Kidney tubule cell (primary cell): Measurements from ENCODE around the gene SSBP4.
"Not testable (repeated sequence)": the region's sequence is repeated elsewhere in the genome, so short reads cannot be mapped to it uniquely, and the experiment has no call there.

ENCODE experiments used
- DNase-seq: peaks from one replicate; pipeline ENCODE4 v3.0.0-alpha.2; 2018; ENCODE audit warnings: low spot score

The SSBP4 gene

DNA sequence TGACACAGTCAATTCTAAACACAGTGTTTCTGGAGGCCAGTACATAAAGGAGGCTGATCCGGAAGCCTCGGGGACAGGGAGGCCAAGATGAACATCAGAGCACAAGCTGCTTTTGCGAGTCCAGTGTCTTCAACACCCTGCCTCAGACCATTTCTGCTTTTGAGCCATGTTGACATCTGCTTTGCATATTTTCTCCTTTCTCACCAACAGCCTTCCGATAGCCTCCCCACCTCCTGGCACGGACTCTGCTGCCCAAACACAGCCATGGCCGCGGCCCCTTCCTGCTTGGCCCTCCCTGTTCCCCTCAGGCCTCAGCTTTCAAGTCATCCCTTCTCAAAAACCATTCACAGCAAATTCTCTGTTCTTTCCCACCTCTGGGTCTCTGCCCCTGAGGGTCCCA lies 25.4 kb upstream of the SSBP4 start:
- no peak for DNase-seq

DNA sequence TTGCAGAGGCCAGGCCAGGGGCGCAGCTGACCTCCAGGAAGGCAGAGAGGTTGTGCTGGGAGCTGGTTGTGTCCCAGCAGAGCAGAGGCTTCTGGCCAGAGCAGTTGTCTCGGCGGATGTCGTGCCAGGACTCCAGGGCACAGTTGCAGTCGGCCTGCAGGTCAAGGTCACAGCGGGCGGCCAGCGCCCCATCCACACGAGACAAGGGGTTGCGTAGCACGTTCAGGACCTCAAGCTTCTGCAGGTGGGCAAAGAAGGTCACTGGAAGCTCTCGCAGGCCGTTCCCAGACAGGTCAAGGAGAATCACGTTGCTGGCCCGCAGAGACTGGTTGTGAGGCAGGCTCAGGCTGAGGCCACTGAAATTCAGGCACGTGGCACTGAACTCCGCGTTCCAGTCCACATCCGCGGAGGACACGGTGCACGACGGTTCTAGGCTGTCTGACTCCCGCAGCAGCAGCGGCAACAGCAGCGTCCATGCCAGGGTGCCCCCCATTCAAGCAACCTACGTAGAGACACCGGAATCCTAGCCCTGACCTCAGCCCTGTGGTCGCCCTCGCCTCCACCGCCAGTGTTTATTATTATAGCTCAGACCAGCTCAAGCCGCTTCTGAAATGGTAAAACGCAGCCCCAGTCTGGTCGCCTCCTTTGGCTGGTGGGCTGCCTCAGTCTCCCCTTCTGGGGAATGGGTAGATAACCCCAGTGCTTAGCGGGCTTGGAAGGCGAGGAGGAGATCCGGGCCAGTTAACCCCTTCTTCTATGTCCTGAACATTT lies 22.5 kb upstream of the SSBP4 start:
- DNase-seq, result no peak

DNA sequence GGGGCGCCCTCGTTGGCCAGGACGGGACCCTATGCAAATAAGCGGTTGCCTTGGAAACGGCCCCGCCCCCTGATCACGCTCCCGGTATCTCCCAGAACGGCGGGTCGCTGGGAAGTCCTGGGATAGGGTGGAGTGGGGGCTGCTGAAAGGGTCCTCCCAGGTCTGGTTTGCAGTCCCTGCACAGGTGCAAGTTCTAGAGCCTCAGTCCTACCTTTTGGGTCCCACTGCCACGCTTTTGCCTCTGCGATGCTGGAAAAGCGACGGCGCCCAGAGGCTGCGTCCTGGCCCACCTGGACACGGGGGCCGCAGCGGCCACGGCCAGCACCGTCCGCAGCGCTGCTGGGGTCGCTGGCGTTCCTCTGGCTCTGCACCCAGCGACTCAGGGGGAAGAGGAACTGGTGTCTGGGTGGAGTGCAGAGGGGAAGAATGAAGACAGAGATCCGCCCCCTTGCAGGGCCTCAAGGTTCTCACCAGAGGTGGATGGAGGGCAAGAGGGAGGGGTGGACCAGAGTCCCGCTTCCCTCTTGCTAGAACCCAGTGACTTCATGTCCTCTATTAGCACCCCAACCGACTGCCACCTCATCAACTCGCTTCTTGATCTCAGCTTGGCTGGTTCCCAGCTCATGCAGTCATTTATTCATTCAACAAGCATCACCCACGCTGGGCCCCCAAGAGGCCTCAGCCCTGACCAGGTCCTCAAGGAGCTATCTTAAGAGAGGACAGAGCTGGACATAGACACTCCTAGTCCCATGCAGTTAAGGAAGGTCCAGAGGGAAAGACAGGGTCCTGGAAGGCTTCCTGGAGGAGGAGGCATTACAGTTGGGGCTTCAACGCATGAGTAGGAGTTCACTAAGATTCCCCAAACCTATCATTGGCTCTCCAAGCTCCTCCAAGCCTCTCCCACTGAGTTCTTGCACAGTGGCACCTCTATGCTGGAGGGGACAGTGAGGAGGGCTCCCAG lies 21.7 kb upstream of the SSBP4 start, which contains the start of gene LRRC25:
Gene LRRC25 (minus strand): TSS at position 381 of the 961 bp plus-strand sequence. CDS start 659 bp downstream, outside the sequence.
- no peak for DNase-seq

DNA sequence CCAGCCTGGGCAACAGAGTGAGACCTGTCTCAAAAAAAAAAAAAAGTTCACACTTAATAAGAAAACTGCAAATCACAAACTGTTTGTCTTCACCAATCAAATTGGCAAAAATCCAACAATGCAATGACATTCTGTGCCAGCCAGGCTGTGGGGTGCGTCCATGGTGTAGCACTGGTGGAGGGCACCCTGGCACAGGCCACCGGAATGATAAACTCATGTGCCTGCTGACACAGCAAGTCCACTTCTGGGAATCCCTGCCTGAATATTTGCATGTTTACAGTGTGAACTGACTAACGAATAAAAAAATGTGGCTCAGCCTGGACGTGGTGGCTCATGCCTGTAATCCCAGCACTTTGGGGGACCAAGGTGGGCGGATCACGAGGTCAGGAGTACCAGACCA lies 20.2 kb upstream of the SSBP4 start:
- peak; percentile 78 for DNase-seq

DNA sequence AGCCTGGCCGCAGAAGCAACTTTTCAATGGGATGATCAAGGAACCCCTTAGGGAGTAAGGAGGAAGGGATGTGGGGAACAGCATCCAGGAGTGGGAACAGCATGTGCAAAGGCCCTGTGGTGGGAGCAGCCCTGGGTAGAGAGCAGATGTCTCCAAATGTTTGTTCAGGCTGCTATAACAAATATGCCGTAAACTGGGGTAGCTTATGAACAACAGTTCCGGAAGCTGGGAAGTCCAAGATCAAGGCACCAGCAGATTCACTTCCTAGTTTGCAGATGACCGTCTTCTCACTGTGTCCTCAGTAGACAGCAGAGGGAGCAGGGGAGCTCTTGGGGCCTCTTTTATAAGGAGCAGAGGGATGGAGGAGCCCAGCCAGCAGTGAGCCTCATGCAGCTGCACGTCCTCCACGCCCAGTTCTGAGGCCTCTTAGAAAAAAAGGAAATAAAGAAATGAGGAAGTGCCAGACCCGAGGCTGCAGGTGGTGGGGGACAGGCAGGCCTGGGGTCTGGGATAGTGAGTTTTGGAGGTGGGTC lies 17.6 kb upstream of the SSBP4 start:
- DNase-seq, result peak; percentile 90

DNA sequence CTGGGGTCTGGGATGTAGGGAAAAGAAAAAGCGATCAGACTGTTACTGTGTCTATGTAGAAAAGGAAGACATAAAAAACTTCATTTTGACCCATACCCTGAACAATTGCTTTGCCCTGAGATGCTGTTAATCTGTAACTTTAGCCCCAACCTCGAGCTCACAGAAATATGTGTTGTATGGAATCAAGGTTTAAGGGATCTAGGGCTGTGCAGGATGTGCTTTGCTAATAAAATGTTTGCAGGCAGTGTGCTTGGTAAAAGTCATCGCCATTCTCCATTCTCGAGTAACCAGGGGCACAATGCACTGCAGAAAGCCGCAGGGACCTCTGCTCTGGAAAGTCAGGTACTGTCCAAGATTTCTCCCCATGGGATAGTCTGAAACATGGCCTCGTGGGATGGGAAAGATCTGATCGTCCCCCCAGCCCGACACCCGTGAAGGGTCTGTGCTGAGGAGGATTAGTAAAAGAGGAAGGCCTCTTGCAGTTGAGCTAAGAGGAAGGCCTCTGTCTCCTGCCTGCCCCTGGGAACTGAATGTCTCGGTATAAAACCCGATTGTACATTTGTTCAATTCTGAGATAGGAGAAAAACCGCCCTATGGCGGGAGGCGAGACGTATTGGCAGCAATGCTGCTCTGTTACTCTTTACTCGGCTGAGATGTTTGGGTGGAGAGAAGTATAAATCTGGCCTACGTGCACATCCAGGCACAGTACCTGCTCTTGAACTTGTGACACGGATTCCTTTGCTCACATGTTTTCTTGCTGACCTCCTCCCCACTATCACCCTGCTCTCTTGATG lies 16.5 kb upstream of the SSBP4 start:
- peak; percentile 41 for DNase-seq

DNA sequence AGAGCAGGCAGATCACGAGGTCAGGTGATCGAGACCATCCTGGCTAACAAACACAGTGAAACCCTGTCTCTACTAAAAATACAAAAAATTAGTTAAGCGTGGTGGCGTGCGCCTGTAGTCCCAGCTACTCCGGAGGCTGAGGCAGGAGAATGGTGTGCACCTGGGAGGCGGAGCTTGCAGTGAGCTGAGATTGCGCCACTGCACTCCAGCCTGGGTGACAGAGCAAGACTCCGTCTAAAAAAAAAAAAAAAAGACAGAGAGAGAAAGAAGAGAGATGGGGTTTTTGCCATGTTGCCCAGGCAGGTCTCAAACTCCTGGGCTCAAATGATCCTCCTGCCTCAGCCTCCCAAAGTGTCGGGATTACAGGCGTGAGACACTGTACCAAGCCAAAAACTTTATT lies 13.4 kb upstream of the SSBP4 start:
- not testable (repeated sequence) for DNase-seq

DNA sequence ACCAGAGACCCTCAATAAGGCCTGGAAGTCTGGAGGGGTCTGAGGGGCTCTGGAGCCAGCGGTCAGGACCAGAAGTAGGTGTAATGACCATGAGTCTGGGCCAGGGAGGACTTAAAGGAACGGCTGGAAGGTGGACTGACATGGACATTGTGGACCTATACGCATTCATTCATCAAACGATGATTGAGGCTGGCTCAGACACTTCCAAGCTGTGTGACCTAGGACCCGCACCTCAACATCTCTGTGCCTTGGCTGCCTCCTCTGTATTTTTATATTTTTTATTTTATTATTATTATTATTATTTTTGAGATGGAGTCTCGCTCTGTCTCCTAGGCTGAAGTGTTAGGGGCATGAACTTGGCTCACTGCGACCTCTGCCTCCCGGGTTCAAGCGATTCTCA lies 12.4 kb upstream of the SSBP4 start:
- no peak for DNase-seq

DNA sequence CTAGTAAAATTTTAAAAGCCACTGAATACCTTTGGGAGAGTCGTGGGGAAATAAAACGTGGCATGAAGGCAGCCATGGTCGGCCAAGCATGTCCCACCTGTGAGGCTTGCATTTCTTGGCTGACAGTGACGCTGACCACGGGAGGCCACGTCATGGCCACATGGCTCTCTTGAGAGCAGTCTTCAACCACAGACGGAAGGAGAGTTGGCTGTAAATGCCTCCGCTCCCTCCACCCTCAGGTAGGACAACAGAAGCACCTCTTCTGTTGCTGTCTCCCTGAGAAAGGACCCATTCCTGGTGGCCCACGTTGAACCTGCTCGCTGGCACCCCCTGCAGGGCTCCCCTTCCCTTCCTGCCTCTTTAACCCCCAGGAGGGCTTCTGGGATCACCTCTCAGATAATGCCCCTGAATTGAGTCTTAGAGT lies 11.1 kb upstream of the SSBP4 start:
- peak; percentile 98 for DNase-seq

DNA sequence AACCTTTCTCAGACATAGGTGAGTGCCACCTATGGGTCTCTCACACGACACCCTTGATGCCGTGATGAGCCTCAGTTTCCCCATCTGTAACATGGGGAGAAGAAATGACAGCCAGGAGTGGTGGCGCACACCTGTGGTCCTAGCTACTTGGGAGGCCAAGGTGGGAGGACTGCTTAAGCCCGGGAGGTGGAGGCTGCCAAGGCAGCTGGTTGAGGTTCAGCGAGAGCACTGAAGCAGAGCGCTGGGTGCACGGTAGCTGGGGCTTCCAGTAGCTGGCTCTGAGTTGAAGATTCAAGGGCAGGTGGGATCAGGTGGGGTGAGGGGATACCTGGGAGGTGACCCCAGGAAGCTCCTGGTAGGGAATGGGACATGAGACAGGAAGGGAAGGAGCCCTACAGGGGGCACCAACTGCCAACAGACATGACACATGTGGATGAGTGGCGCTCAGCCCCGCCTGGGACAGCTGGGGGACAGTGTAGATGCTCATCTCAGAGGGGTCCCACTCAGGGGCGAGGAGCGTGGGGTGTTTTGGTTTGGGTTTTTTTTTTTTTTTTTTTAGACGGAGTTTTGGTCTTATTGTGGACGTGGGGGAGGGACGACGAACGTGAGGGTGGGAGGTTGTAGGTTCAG lies 6.5 kb upstream of the SSBP4 start:
- DNase-seq, result no peak

DNA sequence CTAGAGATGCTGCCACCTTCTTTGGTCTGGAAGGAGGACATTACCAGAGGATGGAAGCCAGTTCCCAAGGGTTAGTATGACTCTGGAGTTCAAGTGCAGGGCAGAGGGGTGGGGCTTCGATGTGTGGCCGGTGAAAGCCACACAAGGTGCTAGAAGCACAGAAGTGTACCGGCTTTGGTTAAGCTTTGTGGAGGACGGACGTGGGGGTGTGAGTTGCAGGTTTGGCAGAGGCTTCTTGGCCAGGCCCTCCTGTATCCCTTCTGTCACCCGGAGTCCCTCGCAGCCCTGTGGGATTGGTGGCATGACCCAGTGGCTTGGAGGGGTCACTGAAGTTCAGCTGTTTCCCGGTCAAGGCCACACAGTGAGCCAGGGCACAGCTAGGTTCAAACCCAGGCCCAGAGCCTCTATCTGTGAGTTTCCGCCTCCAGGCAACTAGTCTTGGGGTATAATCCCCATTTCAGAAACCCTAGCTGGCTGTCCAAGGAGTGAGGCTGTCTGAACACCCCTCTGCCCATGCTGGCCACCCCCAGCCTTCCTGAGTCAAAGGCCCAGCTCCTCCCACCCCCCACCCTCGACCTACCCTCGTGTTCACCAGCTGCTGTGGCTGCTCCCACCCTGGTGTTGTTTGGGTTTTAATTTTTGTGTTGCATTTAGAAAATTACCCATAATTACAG lies 4.6 kb upstream of the SSBP4 start:
- DNase-seq, result no peak

DNA sequence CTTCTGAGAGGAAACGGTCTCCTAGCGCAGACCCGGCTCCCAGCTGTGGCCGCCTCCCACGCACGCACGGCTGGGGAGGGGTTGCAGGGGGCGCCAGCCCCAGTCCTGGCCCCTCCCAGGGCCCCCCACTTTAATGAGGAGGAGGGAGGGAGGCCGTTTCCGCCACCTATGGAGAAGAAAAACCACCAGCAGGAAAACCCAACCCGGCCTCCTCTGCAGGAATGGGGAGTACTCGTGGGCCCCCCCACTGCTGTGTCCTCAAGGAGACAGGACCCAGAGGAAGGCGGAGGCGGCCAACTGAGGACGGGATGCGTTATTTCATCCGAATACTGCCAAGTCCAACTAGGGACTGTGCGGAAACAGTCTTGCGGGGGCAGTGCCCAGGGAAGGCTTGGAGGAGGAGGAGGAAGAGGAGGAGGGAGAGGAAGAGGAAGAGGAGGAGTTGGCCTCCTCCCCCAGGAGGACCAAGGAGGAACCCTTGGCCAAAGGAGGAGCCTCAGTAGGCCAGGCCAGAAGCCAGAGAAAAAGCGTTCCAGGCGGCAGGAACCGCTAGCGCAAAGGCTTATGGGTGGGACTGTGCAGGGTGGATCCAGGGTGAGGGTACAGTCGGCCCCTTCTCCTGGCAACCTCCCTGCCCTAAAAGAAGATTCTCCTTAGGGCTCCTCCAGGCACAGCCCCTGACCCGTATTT lies 3.9 kb upstream of the SSBP4 start:
- DNase-seq, result no peak

DNA sequence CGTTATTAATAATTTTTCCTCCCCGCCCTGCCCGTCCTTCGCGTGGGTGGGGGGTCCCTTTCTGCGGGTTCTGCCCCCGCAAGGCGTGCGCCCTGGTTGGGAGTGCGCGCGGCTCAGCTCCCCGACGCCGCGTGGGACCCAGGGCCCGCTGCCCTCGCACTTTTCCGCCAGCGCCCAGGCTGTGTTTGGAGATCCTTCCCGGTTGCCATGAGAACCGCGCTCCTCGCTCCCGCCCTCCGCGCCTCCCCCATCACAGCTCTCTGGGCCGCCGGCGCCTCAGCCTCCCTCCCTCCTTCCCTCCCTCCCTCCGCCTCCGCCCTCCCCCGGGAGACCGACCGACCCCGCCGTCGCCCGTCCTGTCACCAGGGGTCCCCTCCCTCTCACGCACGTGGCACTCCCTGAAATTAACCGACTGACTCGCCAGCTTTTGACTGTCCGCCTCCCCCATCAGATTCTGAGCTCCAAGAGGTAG lies 2.4 kb upstream of the SSBP4 start:
- peak; percentile 84 for DNase-seq

DNA sequence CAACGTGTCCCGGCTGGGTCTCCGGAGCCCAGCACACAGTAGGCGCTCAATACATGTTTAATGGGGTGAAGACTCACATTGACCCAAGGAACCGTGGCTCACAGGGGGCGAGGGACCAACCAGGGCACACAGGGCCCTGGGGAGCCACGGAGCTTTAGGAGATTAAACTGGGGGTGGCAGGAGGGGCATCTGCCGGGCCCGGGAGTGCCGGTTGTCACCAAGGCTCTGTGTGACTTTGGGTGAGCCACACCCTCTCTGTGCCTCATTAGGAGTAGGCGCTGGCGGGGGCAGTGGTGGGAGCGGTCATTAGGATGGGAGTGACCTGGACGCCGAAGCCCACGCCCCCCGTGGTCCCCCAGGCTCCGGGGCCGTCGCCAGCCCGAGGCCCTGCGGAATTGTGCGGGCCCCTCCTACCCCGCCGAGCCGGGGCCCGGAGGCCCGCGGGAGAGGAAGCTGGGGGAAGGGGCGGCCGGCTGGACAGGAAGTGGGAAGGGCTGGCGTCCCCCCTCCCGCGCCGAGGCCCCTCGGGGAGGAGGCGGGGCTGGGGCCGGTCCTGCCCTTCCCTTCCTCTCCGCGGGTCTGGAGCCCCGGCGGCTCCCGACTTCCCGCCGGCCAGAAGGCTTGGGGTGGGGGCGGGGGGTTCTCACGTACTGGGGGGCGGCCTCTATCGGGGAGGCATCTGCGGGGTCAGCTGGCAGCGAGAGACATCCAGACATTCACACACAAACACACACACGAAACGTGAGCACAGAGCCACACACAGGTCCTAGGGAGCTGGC lies 1.8 kb upstream of the SSBP4 start:
- peak; percentile 70 for DNase-seq

DNA sequence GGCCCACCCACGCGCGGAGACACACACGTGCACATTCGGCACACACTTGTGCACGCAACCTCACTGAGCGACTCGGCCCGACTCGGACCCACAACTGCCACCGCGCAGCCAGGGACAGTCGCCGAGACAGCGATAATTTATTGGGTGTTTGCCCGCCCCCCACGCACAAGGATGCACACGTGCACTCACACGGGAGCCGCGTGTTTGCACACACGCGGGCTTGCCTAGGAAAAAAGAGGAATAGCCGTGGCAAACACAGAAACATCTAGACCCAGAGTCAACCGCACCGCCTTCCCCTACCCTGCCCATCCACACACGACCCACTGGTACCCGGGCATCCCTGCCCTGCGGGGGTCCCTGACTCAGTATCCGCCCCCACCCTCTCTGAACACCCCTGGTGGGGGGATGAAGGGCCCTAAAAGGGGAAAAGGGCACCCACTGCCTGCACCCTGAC lies 1.1 kb upstream of the SSBP4 start:
- DNase-seq, result no peak

DNA sequence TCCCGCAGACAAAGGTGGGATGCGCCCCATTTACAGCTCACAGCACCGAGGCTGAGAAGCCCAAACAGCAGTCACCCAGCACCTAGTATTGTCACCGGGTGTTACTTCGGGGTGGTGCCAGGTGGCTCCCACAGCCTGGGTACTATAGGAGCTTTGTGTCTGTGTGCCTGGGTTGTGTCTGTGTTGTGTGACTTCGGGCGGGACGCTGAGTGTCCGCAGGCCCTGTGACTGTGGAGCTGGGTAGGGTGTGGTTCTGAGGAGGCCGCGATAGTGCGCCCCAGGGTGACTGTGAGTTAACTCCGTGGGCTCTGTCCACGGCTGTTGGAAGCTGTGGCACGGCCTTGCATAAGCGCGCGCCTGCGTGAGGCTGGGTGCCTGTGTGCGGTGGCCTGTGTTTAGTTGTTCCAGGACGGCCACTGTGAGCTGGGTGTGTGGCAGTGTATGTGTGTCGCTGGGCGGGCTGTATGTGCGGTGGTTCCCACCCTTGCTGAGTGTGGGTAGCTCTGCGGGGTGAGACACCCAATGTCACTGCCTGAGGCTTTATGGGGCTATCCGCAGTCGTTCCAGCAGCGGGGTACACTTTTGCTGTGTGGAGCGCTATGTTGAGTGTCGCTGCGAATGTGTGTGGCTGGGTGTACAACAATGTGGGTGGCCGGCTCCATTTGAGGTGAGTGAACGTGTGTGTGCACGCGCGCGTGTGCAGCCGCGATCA lies 559 bp upstream of the SSBP4 start:
- no peak for DNase-seq

DNA sequence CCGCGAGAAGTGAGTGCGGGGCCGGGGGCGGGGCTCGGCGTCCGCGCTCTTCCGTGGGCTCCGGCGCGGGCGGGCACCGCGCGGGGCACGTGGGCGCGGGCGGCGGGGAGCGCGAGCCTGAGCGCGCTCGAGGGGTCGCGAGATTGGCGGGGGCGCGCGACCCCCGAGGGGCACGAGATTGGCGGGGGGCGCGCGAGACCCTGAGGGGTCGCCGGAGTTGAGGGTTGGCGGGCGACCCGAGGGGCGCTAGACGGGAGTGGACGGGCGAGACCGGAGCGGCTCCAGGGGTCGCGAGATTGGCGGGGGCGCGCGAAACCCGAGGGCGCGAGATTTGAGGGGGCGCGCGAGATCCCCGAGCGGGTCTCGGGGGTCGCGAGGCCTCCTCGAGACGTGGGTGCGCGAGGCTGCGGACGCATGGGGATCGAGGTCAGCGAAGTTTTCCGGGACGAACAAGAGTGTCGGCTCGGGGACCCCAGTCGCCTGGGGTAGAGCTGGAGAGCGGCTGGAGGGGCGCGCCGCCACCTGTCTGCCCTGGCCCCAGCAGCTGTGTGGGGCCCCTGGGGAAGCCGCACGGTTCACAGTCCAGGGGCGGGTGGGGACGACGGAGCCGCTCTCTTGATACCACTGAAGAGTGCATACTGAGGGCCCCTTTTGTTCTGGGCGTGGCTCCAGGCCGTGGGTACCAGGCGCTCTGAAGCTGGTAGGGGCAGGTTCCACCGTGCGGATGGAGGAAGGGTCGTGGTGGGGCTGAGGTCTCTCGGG lies 682 bp downstream of the SSBP4 start:
- no peak for DNase-seq

DNA sequence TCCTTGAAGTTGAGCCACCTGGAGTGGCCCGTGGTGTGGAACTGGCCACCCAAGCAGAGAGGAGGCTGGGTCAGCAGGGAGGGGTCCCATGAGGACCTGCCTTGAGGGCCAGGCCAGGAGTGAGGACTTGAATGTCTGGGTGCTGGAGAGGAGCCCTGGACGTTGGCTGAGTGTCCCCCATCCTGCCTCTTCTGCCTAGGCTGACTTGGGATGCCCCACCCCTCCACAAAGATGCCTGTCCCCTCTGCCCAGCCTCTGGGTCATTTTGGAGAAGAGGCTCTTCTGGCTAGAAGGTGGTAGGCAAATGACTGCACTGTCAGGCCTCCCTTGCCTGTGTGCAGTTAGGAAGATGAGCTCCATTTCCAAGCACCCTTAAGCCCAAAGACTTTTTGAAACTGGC lies 1.7 kb downstream of the SSBP4 start:
- DNase-seq, result no peak
